Activated naive CD8-positive, alpha-beta T cell treated with anti-CD3 and anti-CD28 coated beads for 36 hours (primary cell): ENCODE measurements around the gene SPTAN1. TPM values are rescaled to one million over a fixed set of nuclear protein-coding genes. Genes with fewer than 3 reads are reported as not detected.
A peak's percentile ranks its signal among the peaks of the same experiment; 100 is the strongest.
"Not testable (repeated sequence)": the region's sequence is repeated elsewhere in the genome, so short reads cannot be mapped to it uniquely, and the experiment has no call there.

Source experiments
- DNase-seq: peaks from one replicate; pipeline ENCODE4 v3.0.0; 2021
- H3K27ac Mint-ChIP-seq: one replicate; pipeline ENCODE4 v1.8.0; 2022; ENCODE audit warnings: mild to moderate bottlenecking, moderate library complexity, mixed read lengths
- H3K27me3 Mint-ChIP-seq: one replicate; pipeline ENCODE4 v1.8.0; 2022; ENCODE audit warnings: mild to moderate bottlenecking, mixed read lengths
- H3K36me3 Mint-ChIP-seq: one replicate; pipeline ENCODE4 v1.8.0; 2021; ENCODE audit warnings: mild to moderate bottlenecking, mixed read lengths
- H3K4me1 Mint-ChIP-seq: one replicate; pipeline ENCODE4 v1.8.0; 2021; ENCODE audit warnings: mixed read lengths
- H3K4me3 Mint-ChIP-seq: one replicate; pipeline ENCODE4 v1.8.0; 2022; ENCODE audit warnings: mild to moderate bottlenecking, moderate library complexity, mixed read lengths
- H3K9me3 Mint-ChIP-seq: one replicate; pipeline ENCODE4 v1.8.0; 2022; ENCODE audit warnings: mixed read lengths
- total RNA-seq, 2 experiments: library from RNA; stranded (reverse); gene quantifications; one replicate each; pipeline ENCODE4 v1.2.3, GENCODE V29; 2021

Gene SPTAN1
- total RNA-seq, 2 experiments from 2014 or later, result 142 to 143 TPM

- no peaks in the 10 kb centered on the region for H3K9me3 Mint-ChIP-seq
- peaks cover 9% of the 10 kb centered on the region for H3K36me3 Mint-ChIP-seq
- H3K4me3 Mint-ChIP-seq, result no peak overlapping the region
- no peak for DNase-seq
- H3K27me3 Mint-ChIP-seq, result no peaks in the 10 kb centered on the region
- no peaks in the 10 kb centered on the region for H3K4me1 Mint-ChIP-seq
- no peak overlapping the region for H3K27ac Mint-ChIP-seq
Measured at GRCh38 chr9:128638580-128638979, 86.2 kb downstream of the SPTAN1 start.

GRCh38 chr9:128640603-128641002 is 88.2 kb downstream of the SPTAN1 start:
- DNase-seq, result no peak
- H3K27ac Mint-ChIP-seq, result no peak overlapping the region
- H3K4me1 Mint-ChIP-seq, result no peaks in the 10 kb centered on the region
- no peak overlapping the region for H3K4me3 Mint-ChIP-seq
- no peaks in the 10 kb centered on the region for H3K27me3 Mint-ChIP-seq
- H3K36me3 Mint-ChIP-seq, result peaks cover 9% of the 10 kb centered on the region
- H3K9me3 Mint-ChIP-seq, result no peaks in the 10 kb centered on the region

GRCh38 chr9:128642675-128643245 is 90.4 kb downstream of the SPTAN1 start:
- Mint-ChIP-seq H3K4me3 (no peak overlapping the region), H3K4me1 (no peaks in the 10 kb centered on the region), H3K27ac (peak overlapping the region; percentile 69), H3K9me3 (no peaks in the 10 kb centered on the region), H3K36me3 (peaks cover 9% of the 10 kb centered on the region), H3K27me3 (no peaks in the 10 kb centered on the region)
- DNase-seq, result no peak

GRCh38 chr9:128643519-128644300 is 91.3 kb downstream of the SPTAN1 start:
- no peak overlapping the region for H3K4me3 Mint-ChIP-seq
- no peak for DNase-seq
- H3K27me3 Mint-ChIP-seq, result no peaks in the 10 kb centered on the region
- H3K9me3 Mint-ChIP-seq, result no peaks in the 10 kb centered on the region
- H3K36me3 Mint-ChIP-seq, result peaks cover 6% of the 10 kb centered on the region
- H3K4me1 Mint-ChIP-seq, result no peaks in the 10 kb centered on the region
- H3K27ac Mint-ChIP-seq, result no peak overlapping the region

- H3K4me1 Mint-ChIP-seq, result not testable (repeated sequence)
Measured at GRCh38 chr9:128648206-128648605, 95.8 kb downstream of the SPTAN1 start.

GRCh38 chr9:128651798-128652197 is 99.4 kb downstream of the SPTAN1 start:
- Mint-ChIP-seq H3K9me3 (no peaks in the 10 kb centered on the region), H3K27ac (no peak overlapping the region), H3K4me3 (no peak overlapping the region), H3K27me3 (no peaks in the 10 kb centered on the region), H3K4me1 (peaks cover 2% of the 10 kb centered on the region), H3K36me3 (peaks cover 5% of the 10 kb centered on the region)
- no peak for DNase-seq

More at GRCh38 chr9:128648206-128648605, 95.8 kb downstream of the SPTAN1 start:
- not testable (repeated sequence) for H3K36me3 Mint-ChIP-seq, H3K4me3 Mint-ChIP-seq, H3K27ac Mint-ChIP-seq, H3K9me3 Mint-ChIP-seq, H3K27me3 Mint-ChIP-seq
- peak; percentile 70 for DNase-seq

GRCh38 chr9:128653908-128654307 is 101.5 kb downstream of the SPTAN1 start:
- no peaks in the 10 kb centered on the region for H3K27me3 Mint-ChIP-seq
- H3K9me3 Mint-ChIP-seq, result no peaks in the 10 kb centered on the region
- peaks cover 5% of the 10 kb centered on the region for H3K4me1 Mint-ChIP-seq
- DNase-seq, result no peak
- H3K4me3 Mint-ChIP-seq, result no peak overlapping the region
- no peak overlapping the region for H3K27ac Mint-ChIP-seq
- H3K36me3 Mint-ChIP-seq, result peaks cover 8% of the 10 kb centered on the region

GRCh38 chr9:128654481-128654880 is 102.1 kb downstream of the SPTAN1 start:
- no peak overlapping the region for H3K27ac Mint-ChIP-seq
- H3K4me3 Mint-ChIP-seq, result peak overlapping the region; percentile 11
- no peak for DNase-seq
- peaks cover 8% of the 10 kb centered on the region for H3K36me3 Mint-ChIP-seq
- peaks cover 5% of the 10 kb centered on the region for H3K4me1 Mint-ChIP-seq
- no peaks in the 10 kb centered on the region for H3K9me3 Mint-ChIP-seq
- H3K27me3 Mint-ChIP-seq, result no peaks in the 10 kb centered on the region

GRCh38 chr9:128656416-128657343 is 104.3 kb downstream of the SPTAN1 start, which contains the start of gene DYNC2I2:
Gene DYNC2I2 (minus strand): TSS chr9:128656847. CDS start chr9:128656726, 121 bp downstream.
- peaks cover 8% of the 10 kb centered on the region for H3K36me3 Mint-ChIP-seq
- peak within 1 kb of the TSS; percentile 91 for H3K4me3 Mint-ChIP-seq
- peak; percentile 97 for DNase-seq
- H3K9me3 Mint-ChIP-seq, result no peaks in the 10 kb centered on the region
- H3K4me1 Mint-ChIP-seq, result peaks cover 5% of the 10 kb centered on the region
- H3K27me3 Mint-ChIP-seq, result no peaks in the 10 kb centered on the region
- H3K27ac Mint-ChIP-seq, result peak within 1 kb of the TSS; percentile 100

GRCh38 chr9:128657344-128657704 is 104.9 kb downstream of the SPTAN1 start:
- Mint-ChIP-seq H3K9me3 (no peaks in the 10 kb centered on the region), H3K4me1 (peaks cover 5% of the 10 kb centered on the region), H3K27me3 (no peaks in the 10 kb centered on the region), H3K36me3 (peaks cover 8% of the 10 kb centered on the region), H3K4me3 (peak overlapping the region; percentile 91), H3K27ac (peak overlapping the region; percentile 100)
- DNase-seq, result no peak

GRCh38 chr9:128657796-128658195 is 105.4 kb downstream of the SPTAN1 start:
- H3K36me3 Mint-ChIP-seq, result peaks cover 8% of the 10 kb centered on the region
- DNase-seq, result no peak
- no peak overlapping the region for H3K27ac Mint-ChIP-seq
- H3K4me3 Mint-ChIP-seq, result no peak overlapping the region
- H3K27me3 Mint-ChIP-seq, result no peaks in the 10 kb centered on the region
- H3K4me1 Mint-ChIP-seq, result peaks cover 5% of the 10 kb centered on the region
- H3K9me3 Mint-ChIP-seq, result no peaks in the 10 kb centered on the region

GRCh38 chr9:128666481-128666941 is 114.1 kb downstream of the SPTAN1 start:
- H3K4me1 Mint-ChIP-seq, DNase-seq, H3K27me3 Mint-ChIP-seq, H3K9me3 Mint-ChIP-seq, H3K36me3 Mint-ChIP-seq, H3K27ac Mint-ChIP-seq, H3K4me3 Mint-ChIP-seq: not testable (repeated sequence)

GRCh38 chr9:128669786-128670185 is 117.4 kb downstream of the SPTAN1 start:
- H3K27ac Mint-ChIP-seq, result no peak overlapping the region
- no peak for DNase-seq

GRCh38 chr9:128675382-128675781 is 123.0 kb downstream of the SPTAN1 start:
- no peak for DNase-seq
- Mint-ChIP-seq H3K27me3 (no peaks in the 10 kb centered on the region), H3K4me1 (no peaks in the 10 kb centered on the region), H3K4me3 (no peak overlapping the region), H3K27ac (no peak overlapping the region), H3K9me3 (no peaks in the 10 kb centered on the region), H3K36me3 (peaks cover 7% of the 10 kb centered on the region)

More at GRCh38 chr9:128669786-128670185, 117.4 kb downstream of the SPTAN1 start:
- no peaks in the 10 kb centered on the region for H3K9me3 Mint-ChIP-seq
- H3K4me1 Mint-ChIP-seq, result no peaks in the 10 kb centered on the region
- H3K27me3 Mint-ChIP-seq, result no peaks in the 10 kb centered on the region
- H3K4me3 Mint-ChIP-seq, result no peak overlapping the region
- H3K36me3 Mint-ChIP-seq, result no peaks in the 10 kb centered on the region

GRCh38 chr9:128677794-128678193 is 125.4 kb downstream of the SPTAN1 start:
- Mint-ChIP-seq H3K4me1 (peaks cover 2% of the 10 kb centered on the region), H3K4me3 (no peak overlapping the region)
- no peak for DNase-seq

More at GRCh38 chr9:128677794-128678193, 125.4 kb downstream of the SPTAN1 start:
- Mint-ChIP-seq H3K27ac (no peak overlapping the region), H3K36me3 (peaks cover 16% of the 10 kb centered on the region), H3K27me3 (no peaks in the 10 kb centered on the region), H3K9me3 (no peaks in the 10 kb centered on the region)
